Subcutaneous abdominal adipose tissue (tissue), 5 donors: ENCODE results near the gene CACNA1S.

ENCODE experiments used
- H3K27ac ChIP-seq: one replicate; pipeline ENCODE4 v1.7.0; 2013; ENCODE audit warnings: low read depth, mild to moderate bottlenecking, inconsistent platforms, low read length, moderate library complexity
- H3K27me3 ChIP-seq, 5 donors: one replicate each; pipeline ENCODE4 v1.7.0; 2013; ENCODE audit warnings: low read length in 5 of 5, inconsistent platforms in 1 of 5; ENCODE audit not compliant: control insufficient read depth in 5 of 5, insufficient read depth in 4 of 5
- H3K36me3 ChIP-seq, 5 donors: one replicate each; pipeline ENCODE4 v1.7.0; 2013; ENCODE audit warnings: low read length in 5 of 5; ENCODE audit not compliant: control insufficient read depth in 5 of 5, insufficient read depth in 5 of 5
- H3K4me1 ChIP-seq, 5 donors: one replicate each; pipeline ENCODE4 v1.7.0; 2013; ENCODE audit warnings: low read length in 5 of 5, mild to moderate bottlenecking in 3 of 5, moderate library complexity in 1 of 5; ENCODE audit not compliant: control insufficient read depth in 5 of 5, insufficient read depth in 5 of 5
- H3K4me3 ChIP-seq, 5 donors: one replicate each; pipeline ENCODE4 v1.7.0; 2013; ENCODE audit warnings: low read length in 5 of 5, low read depth in 1 of 5
- H3K9ac ChIP-seq, 5 donors: one replicate each; pipeline ENCODE4 v1.7.0; 2013; ENCODE audit warnings: low read length in 5 of 5, mild to moderate bottlenecking in 4 of 5, moderate library complexity in 3 of 5
- H3K9me3 ChIP-seq, 5 donors: one replicate each; pipeline ENCODE4 v1.7.0; 2013; ENCODE audit warnings: low read length in 5 of 5; ENCODE audit not compliant: control insufficient read depth in 5 of 5
- donor health status: healthy.
- donor health status: healthy.
- donor health status: healthy.
- donor health status: healthy.
- donor health status: healthy.

Gene CACNA1S

DNA sequence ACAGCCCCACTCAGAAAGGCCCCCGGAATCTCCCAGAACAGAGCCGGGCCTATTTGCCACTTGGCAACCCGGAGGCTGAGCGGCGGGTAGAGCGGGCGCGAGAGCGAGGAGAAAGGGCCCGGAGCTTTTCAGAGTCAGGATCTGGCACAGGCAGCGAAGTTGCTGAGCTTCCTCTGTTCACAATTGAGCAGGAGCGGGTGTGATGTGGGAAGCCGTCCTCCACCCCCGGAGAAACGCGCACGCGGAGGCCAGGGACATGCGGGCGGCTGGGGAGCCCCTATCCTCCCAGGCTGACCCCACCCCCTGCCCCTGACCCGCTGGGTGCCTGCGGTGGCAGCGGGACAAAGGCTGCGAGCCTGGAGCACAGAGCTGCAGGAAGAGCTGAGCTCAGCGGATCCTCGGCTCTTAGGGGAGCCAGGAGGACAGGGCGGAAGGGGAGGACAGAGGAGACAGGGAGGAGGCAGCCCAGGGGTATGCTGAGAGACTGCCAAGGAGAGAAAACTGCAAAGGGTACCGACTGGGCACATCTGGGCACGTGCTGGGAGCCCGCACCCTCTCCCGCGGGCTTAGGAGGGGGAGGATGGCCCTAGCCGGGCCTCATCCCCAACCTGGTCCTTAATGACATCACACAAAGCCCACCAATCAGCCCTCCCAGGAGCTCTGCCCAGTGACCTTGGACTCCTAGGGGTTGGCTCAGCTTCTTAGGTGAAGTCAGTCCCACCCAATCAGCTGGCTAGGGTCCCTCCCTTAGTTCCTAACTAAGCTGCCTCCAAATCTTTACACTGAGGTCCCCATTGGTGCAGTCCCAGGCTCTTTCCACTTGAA lies 98.0 kb downstream of the CACNA1S start:
- Histone ChIP-seq H3K9ac (no peak overlapping the region), H3K27ac (no peak overlapping the region), H3K9me3 (no peaks in the 10 kb centered on the region), H3K27me3 (peaks cover 9 to 67% (median 35%) of the 10 kb centered on the region in 5 donors), H3K4me3 (peak overlapping the region in 2 of 5 donors; percentile 2 to 13), H3K4me1 (peaks cover 0 to 39% (median 23%) of the 10 kb centered on the region in 5 donors), H3K36me3 (no peaks in the 10 kb centered on the region)

DNA sequence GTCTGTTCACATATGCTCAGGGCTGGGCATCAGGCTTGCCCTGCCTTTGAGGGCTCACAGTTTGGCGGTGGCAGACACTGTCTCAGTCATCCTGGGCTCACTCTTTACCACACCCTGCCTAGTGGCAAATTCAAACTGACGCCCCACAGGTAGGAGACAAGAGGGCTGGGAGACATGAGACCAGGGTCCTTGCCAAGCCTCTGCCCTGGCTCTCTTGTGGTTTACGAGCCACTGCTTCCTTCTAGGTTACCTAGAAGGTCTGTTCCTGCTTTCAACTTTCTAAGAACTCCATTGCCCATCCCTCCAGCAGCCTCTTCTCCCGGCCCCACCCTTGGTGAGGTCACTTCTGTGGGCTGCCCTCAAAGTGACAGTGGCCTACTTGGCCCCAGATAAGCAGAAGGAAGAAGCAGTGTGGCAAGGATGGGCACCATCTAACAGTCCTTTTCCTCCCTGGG lies 99.2 kb downstream of the CACNA1S start:
- Histone ChIP-seq H3K27ac (no peak overlapping the region), H3K9ac (no peak overlapping the region)

DNA sequence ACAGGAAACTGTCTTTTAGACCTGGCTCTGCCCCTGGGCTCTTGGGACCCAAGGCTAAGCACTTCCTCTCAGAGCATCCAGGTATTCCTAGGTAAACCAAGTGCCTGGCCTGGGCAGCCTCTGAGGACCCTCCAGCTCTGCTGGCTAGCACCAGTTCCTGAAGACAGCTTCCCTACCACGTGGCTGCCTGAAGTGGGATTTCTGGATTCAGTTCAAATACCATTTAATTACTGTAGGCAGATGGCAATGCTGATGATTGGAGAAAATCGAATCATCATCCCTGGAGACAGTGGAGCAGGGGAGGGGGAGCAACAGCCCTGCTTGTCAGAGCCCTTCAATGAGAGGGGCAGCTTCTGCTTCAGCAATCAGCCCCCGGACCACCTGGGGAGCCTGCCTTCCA lies 100.6 kb downstream of the CACNA1S start:
- H3K9me3 ChIP-seq: no peaks in the 10 kb centered on the region
- no peak overlapping the region for H3K9ac ChIP-seq
- H3K27ac ChIP-seq: no peak overlapping the region
- H3K4me1 ChIP-seq: peaks cover 0 to 28% (median 17%) of the 10 kb centered on the region in 5 donors
- H3K27me3 ChIP-seq: peaks cover 3 to 53% (median 26%) of the 10 kb centered on the region in 5 donors
- H3K4me3 ChIP-seq: no peak overlapping the region
- no peaks in the 10 kb centered on the region for H3K36me3 ChIP-seq

More for the DNA sequence above, 99.2 kb downstream of the CACNA1S start:
- H3K9me3 ChIP-seq: no peaks in the 10 kb centered on the region
- peaks cover 0 to 39% (median 23%) of the 10 kb centered on the region in 5 donors for H3K4me1 ChIP-seq
- peaks cover 7 to 66% (median 36%) of the 10 kb centered on the region in 5 donors for H3K27me3 ChIP-seq
- H3K4me3 ChIP-seq: no peak overlapping the region
- H3K36me3 ChIP-seq: no peaks in the 10 kb centered on the region

DNA sequence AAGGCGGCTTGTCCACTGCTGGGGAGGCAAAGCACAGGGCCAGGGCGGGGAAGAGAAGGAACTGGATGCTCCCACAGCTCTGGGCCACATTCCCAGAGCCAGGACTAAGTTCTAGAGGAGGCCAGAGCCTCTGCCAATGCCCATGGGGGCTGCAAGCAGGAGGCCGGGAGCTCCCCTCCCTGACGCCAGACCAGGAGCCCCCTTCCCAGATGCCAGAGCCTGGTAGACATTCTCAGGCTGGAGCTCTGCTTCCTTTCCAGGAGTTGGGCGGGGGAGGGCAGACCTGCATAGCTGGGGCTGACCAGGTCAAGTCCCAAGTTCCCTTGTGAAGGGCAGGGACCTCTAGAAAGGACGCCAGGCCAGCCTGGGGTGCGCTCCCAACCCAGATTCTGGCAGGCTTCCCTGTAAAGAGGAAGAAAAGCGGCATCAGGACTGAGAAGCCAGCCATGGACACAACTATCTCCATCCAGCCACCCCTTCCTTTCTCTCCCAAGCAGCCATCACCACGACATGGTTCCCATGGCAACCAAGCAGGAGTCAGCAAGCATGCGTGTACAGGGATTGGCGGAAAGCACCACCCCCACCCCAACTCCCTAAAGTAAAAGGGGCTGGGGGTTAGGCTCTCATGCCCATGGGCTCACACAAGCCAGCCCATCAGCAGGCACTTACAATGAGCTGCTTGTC lies 102.1 kb downstream of the CACNA1S start:
- Histone ChIP-seq H3K4me3 (no peak overlapping the region), H3K4me1 (peaks cover 0 to 13% (median 7%) of the 10 kb centered on the region in 5 donors), H3K9ac (no peak overlapping the region), H3K27ac (no peak overlapping the region), H3K36me3 (no peaks in the 10 kb centered on the region), H3K9me3 (no peaks in the 10 kb centered on the region), H3K27me3 (peaks cover 0 to 44% (median 15%) of the 10 kb centered on the region in 5 donors)

GRCh38 chr1:201008666-201009360 lies 103.4 kb downstream of the CACNA1S start:
- Histone ChIP-seq H3K9me3 (no peaks in the 10 kb centered on the region), H3K27me3 (peaks cover 0 to 32% (median 8%) of the 10 kb centered on the region in 5 donors), H3K4me1 (peaks cover 0 to 3% (median 1%) of the 10 kb centered on the region in 5 donors), H3K36me3 (peaks cover 0 to 9% (median 0%) of the 10 kb centered on the region in 5 donors), H3K9ac (no peak overlapping the region), H3K27ac (no peak overlapping the region), H3K4me3 (no peak overlapping the region)

DNA sequence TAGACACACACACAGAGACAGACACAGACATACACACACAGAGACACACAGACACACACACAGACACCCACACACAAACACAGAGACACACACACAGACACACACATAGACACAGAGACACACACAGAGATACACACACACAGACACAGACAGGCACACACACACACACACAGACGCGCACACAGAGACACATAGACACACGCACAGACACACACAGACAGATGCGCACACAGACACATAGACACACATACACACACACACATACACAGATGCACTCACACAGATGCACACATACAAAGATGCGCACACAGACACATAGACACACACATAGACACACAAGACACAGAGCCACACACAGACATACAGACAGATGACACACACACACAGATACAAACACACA lies 104.7 kb downstream of the CACNA1S start:
- Histone ChIP-seq H3K4me1 (no peaks in the 10 kb centered on the region), H3K27ac (no peak overlapping the region), H3K4me3 (no peak overlapping the region), H3K36me3 (peaks cover 0 to 15% (median 0%) of the 10 kb centered on the region in 5 donors), H3K9me3 (no peaks in the 10 kb centered on the region), H3K27me3 (peaks cover 0 to 26% (median 8%) of the 10 kb centered on the region in 5 donors), H3K9ac (no peak overlapping the region)

DNA sequence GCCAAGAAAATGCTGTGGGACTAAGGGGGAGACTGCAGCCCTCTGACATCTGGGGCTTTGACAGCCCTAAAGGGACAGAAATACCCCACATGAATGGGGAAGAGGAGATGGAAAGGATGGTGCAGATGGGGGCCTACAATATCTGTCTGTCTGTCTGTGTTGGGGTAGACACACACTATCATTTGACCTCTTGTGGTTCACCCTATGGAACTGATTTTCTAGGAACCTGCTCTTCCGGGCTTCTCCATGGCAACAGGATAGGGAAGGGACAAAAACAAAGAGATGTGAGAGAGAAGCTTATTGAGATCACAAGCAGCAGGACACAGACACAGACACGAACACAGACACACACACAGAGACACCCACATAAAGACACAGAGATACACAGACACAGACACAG lies 105.8 kb downstream of the CACNA1S start:
- Histone ChIP-seq H3K9me3 (no peaks in the 10 kb centered on the region), H3K27ac (no peak overlapping the region), H3K9ac (no peak overlapping the region), H3K36me3 (peaks cover 0 to 15% (median 0%) of the 10 kb centered on the region in 5 donors), H3K4me1 (no peaks in the 10 kb centered on the region), H3K27me3 (peaks cover 0 to 17% (median 6%) of the 10 kb centered on the region in 5 donors), H3K4me3 (no peak overlapping the region)

DNA sequence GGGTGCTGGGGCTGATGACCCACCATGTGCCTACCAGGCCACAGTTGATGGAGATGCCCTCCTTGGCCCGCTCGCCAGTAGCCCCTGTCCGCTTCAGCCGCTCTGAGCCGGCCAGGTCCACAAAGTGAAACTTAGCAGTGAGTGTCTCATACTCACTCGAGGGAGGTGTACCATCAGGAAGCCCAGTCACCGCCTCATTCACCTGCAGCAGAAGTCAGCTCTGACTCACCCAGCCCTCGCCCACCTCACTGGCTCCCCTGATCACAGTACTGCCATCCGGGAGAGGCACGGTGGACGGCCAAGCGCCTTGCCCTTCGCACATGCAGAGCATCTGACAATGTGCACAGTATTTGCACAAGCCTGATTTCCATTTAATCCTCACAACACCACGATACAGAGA lies 107.5 kb downstream of the CACNA1S start:
- H3K27me3 ChIP-seq: peaks cover 0 to 3% (median 0%) of the 10 kb centered on the region in 5 donors
- no peak overlapping the region for H3K9ac ChIP-seq
- no peak overlapping the region for H3K27ac ChIP-seq
- no peaks in the 10 kb centered on the region for H3K4me1 ChIP-seq
- no peaks in the 10 kb centered on the region for H3K9me3 ChIP-seq
- peaks cover 0 to 15% (median 0%) of the 10 kb centered on the region in 5 donors for H3K36me3 ChIP-seq
- no peak overlapping the region for H3K4me3 ChIP-seq

DNA sequence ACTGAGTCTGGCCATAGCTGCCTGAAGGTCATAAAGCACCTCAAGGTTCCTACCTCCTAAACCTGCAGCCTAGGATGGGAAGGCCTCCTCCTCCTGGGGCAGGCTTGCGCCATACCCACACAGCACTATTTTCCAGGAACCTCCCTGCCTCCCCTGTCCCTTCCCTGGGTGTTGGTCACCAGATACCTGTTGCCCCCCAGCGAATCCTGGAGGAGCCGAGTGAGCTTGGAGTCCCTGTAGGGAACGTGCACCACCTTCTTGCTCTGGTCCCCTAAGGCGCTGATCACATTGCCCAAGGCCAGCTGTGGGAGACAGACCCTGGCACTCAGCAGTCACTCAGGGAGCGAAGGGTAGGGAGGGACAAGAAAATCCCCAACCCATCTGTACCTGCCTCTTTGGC lies 108.1 kb downstream of the CACNA1S start:
- no peaks in the 10 kb centered on the region for H3K9me3 ChIP-seq
- H3K27me3 ChIP-seq: peaks cover 0 to 3% (median 0%) of the 10 kb centered on the region in 5 donors
- no peak overlapping the region for H3K4me3 ChIP-seq
- no peak overlapping the region for H3K9ac ChIP-seq
- peaks cover 0 to 15% (median 0%) of the 10 kb centered on the region in 5 donors for H3K36me3 ChIP-seq
- no peak overlapping the region for H3K27ac ChIP-seq
- H3K4me1 ChIP-seq: no peaks in the 10 kb centered on the region
